HEK293T (cell line): ENCODE measurements around the gene BLZF1.
"Not testable (repeated sequence)": the region's sequence is repeated elsewhere in the genome, so short reads cannot be mapped to it uniquely, and the experiment has no call there.

Source experiments
- CTCF ChIA-PET: fragments of 350-600 bp; formaldehyde crosslinking; extraction: SDS; loops from one replicate; lab custom pipeline; 2021; ENCODE audit warnings: antibody characterized with exemption, inconsistent platforms; lab: Yijun Ruan, JAX
- POLR2A ChIA-PET: fragments of 350-600 bp; formaldehyde crosslinking; extraction: SDS; loops from one replicate; lab custom pipeline; 2020; ENCODE audit warnings: antibody characterized with exemption, inconsistent platforms; lab: Yijun Ruan, JAX
- DNase-seq: peaks from one replicate; pipeline ENCODE4 v3.0.0; 2012; ENCODE audit warnings: mixed read lengths; ENCODE audit errors: extremely low spot score
- ARNT ChIP-seq: fragments of 450-650 bp; IDR thresholded peaks from 2 replicates; pipeline ENCODE4 v1.6.1; 2017; ENCODE audit warnings: mild to moderate bottlenecking
- BHLHE40 ChIP-seq: fragments of 450-650 bp; IDR thresholded peaks from 2 replicates; pipeline ENCODE4 v1.6.1; 2016; ENCODE audit warnings: mild to moderate bottlenecking, moderate library complexity, borderline replicate concordance
- CTBP1 ChIP-seq: fragments of 450-650 bp; IDR thresholded peaks from 2 replicates; pipeline ENCODE4 v1.6.1; 2016; ENCODE audit warnings: borderline replicate concordance
- ELF4 ChIP-seq: fragments of 450-650 bp; IDR thresholded peaks from 2 replicates; pipeline ENCODE4 v1.6.1; 2017; ENCODE audit warnings: antibody characterized with exemption
- FOXA1 ChIP-seq: fragments of 450-650 bp; IDR thresholded peaks from 2 replicates; pipeline ENCODE4 v1.6.1; 2016; ENCODE audit warnings: mild to moderate bottlenecking
- FOXK2 ChIP-seq: fragments of 450-650 bp; IDR thresholded peaks from 2 replicates; pipeline ENCODE4 v1.6.1; 2016; ENCODE audit warnings: mild to moderate bottlenecking
- FOXM1 ChIP-seq: fragments of 450-650 bp; IDR thresholded peaks from 2 replicates; pipeline ENCODE4 v1.6.1; 2017; ENCODE audit warnings: mild to moderate bottlenecking, borderline replicate concordance
- HDGF ChIP-seq: fragments of 450-650 bp; IDR thresholded peaks from 2 replicates; pipeline ENCODE4 v1.6.1; 2017; ENCODE audit warnings: antibody characterized with exemption, borderline replicate concordance
- L3MBTL2 ChIP-seq: fragments of 450-650 bp; conservative IDR thresholded peaks from 2 replicates; pipeline ENCODE4 v1.6.1; 2016; ENCODE audit warnings: mild to moderate bottlenecking
- LEF1 ChIP-seq: fragments of 450-650 bp; IDR thresholded peaks from 2 replicates; pipeline ENCODE4 v1.6.1; 2017; ENCODE audit warnings: mild to moderate bottlenecking, borderline replicate concordance
- NFRKB ChIP-seq: fragments of 450-650 bp; IDR thresholded peaks from 2 replicates; pipeline ENCODE4 v1.6.1; 2016; ENCODE audit warnings: mild to moderate bottlenecking, moderate library complexity
- PKNOX1 ChIP-seq: fragments of 450-650 bp; IDR thresholded peaks from 2 replicates; pipeline ENCODE4 v1.6.1; 2016
- SP1 ChIP-seq: fragments of 450-650 bp; IDR thresholded peaks from 2 replicates; pipeline ENCODE4 v1.6.1; 2017
- SUZ12 ChIP-seq: fragments of 450-650 bp; IDR thresholded peaks from 2 replicates; pipeline ENCODE4 v1.6.1; 2016; ENCODE audit warnings: mild to moderate bottlenecking
- TARDBP ChIP-seq: fragments of 450-650 bp; IDR thresholded peaks from 2 replicates; pipeline ENCODE4 v1.6.1; 2016
- ZNF384 ChIP-seq: fragments of 450-650 bp; IDR thresholded peaks from 2 replicates; pipeline ENCODE4 v1.6.1; 2016

The BLZF1 gene

GRCh38 chr1:169395955-169396354 lies 28.0 kb downstream of the BLZF1 start:
- TF ChIP-seq PKNOX1 (no peak), ARNT (no peak), FOXA1 (no peak), HDGF (no peak), NFRKB (no peak), FOXK2 (no peak), ELF4 (no peak), FOXM1 (no peak), SP1 (no peak), LEF1 (no peak), SUZ12 (no peak), CTBP1 (no peak), BHLHE40 (no peak), TARDBP (no peak), L3MBTL2 (no peak), ZNF384 (no peak)
- DNase-seq: no peak
- ChIA-PET CTCF (no interaction called here), POLR2A (interaction anchor here (1.1 kb wide), 1 partner anchor 31 kb away, joined by 4 read pairs; no protein-coding TSS in a partner anchor)

GRCh38 chr1:169402578-169402977 lies 34.6 kb downstream of the BLZF1 start:
- POLR2A ChIA-PET, DNase-seq, CTCF ChIA-PET: not testable (repeated sequence)

- POLR2A ChIA-PET, DNase-seq, CTCF ChIA-PET: not testable (repeated sequence)
These were observed 40.3 kb downstream of the BLZF1 start for GRCh38 chr1:169408340-169408739.

GRCh38 chr1:169414952-169415351 lies 47.0 kb downstream of the BLZF1 start:
- ChIA-PET CTCF (no interaction called here), POLR2A (no interaction called here)
- no peak for DNase-seq
- TF ChIP-seq ELF4 (no peak), LEF1 (no peak), HDGF (no peak), FOXA1 (no peak), L3MBTL2 (no peak), CTBP1 (no peak), FOXM1 (no peak), ZNF384 (no peak), SUZ12 (no peak)

GRCh38 chr1:169421309-169421708 lies 53.3 kb downstream of the BLZF1 start:
- POLR2A ChIA-PET: no interaction called here
- DNase-seq: no peak
- no peak for TF ChIP-seq ARNT
- no peak for TF ChIP-seq HDGF
- no peak for TF ChIP-seq FOXA1
- no peak for TF ChIP-seq FOXM1
- no peak for TF ChIP-seq SUZ12
- TF ChIP-seq PKNOX1: no peak
- no peak for TF ChIP-seq ELF4
- no peak for TF ChIP-seq BHLHE40
- TF ChIP-seq L3MBTL2: no peak

GRCh38 chr1:169426174-169426705 lies 58.2 kb downstream of the BLZF1 start:
- POLR2A ChIA-PET: interaction anchor here (0.8 to 1.6 kb wide), 5 partner anchors 31 to 61 kb away, joined by 3 to 9 read pairs (median 4); partner anchors contain the start of genes BLZF1 and SLC19A2
- CTCF ChIA-PET: no interaction called here
- no peak for TF ChIP-seq LEF1
- no peak for TF ChIP-seq ZNF384
- no peak for TF ChIP-seq SUZ12
- no peak for TF ChIP-seq NFRKB
- TF ChIP-seq FOXK2: no peak
- no peak for TF ChIP-seq CTBP1
- peak; percentile 10 for DNase-seq

More at GRCh38 chr1:169421309-169421708, 53.3 kb downstream of the BLZF1 start:
- CTCF ChIA-PET: no interaction called here

GRCh38 chr1:169427081-169427641 lies 59.2 kb downstream of the BLZF1 start, which contains the start of gene CCDC181:
TSS of gene CCDC181 (minus strand) at chr1:169427474. CDS start at chr1:169424927, 2,547 bp downstream.
- ChIA-PET POLR2A (interaction anchor here (0.6 to 1.6 kb wide), 10 partner anchors 9 to 60 kb away, joined by 3 to 10 read pairs (median 3); partner anchors contain the start of genes BLZF1 and SLC19A2), CTCF (interaction anchor here (0.6 kb wide), 1 partner anchor 77 kb away, joined by 3 read pairs; no protein-coding TSS in a partner anchor)
- DNase-seq: peak; percentile 95
- TF ChIP-seq CTBP1 (0 out of 2 replicates have a peak, but pooled peaks have one; percentile 56), ZNF384 (no peak), BHLHE40 (no peak), PKNOX1 (no peak), ELF4 (no peak), LEF1 (no peak), NFRKB (no peak), SP1 (no peak), L3MBTL2 (peak; percentile 67), HDGF (no peak)
